Epithelial cell of proximal tubule (primary cell): ENCODE results near the gene SYNM. TPM values are rescaled to one million over a fixed set of nuclear protein-coding genes. Genes with fewer than 3 reads are reported as not detected.
"Not testable (repeated sequence)": the region's sequence is repeated elsewhere in the genome, so short reads cannot be mapped to it uniquely, and the experiment has no call there.

Experiments
- DNase-seq: peaks from one replicate; pipeline ENCODE4 v3.0.0-alpha.2; 2011; ENCODE audit warnings: low read depth
- H3K4me3 ChIP-seq: 2 replicates; pipeline ENCODE4 v1.5.1; 2011; ENCODE audit warnings: low read depth, mild to moderate bottlenecking, low read length
- CTCF ChIP-seq: conservative IDR thresholded peaks from 2 replicates; pipeline ENCODE4 v1.5.1; 2012; ENCODE audit warnings: low read depth, mild to moderate bottlenecking, low read length
- total RNA-seq: library from RNA; depleted of rRNA; stranded (reverse); fragments of >200 nt; gene quantifications from 2 replicates; pipeline ENCODE4 v1.2.3, GENCODE V29; 2015

SYNM gene
- total RNA-seq, 1 donor from 2014 or later: 2.1 TPM

- no peak overlapping the region for H3K4me3 ChIP-seq
- no peak for DNase-seq
- TF ChIP-seq CTCF: no peak
Observed at GRCh38 chr15:99062226-99062625, 42.7 kb upstream of the SYNM start.

- no peak overlapping the region for H3K4me3 ChIP-seq
- no peak for DNase-seq
- TF ChIP-seq CTCF: no peak
Observed at GRCh38 chr15:99068186-99068585, 36.7 kb upstream of the SYNM start.

- TF ChIP-seq CTCF: no peak
- H3K4me3 ChIP-seq: no peak overlapping the region
- DNase-seq: no peak
Observed at GRCh38 chr15:99070208-99070607, 34.7 kb upstream of the SYNM start.

GRCh38 chr15:99071091-99071680, 33.7 kb upstream of the SYNM start:
- TF ChIP-seq CTCF: no peak
- DNase-seq: no peak
- H3K4me3 ChIP-seq: no peak overlapping the region

- no peak for DNase-seq
- no peak for TF ChIP-seq CTCF
Observed at GRCh38 chr15:99073008-99073717, 31.7 kb upstream of the SYNM start.

GRCh38 chr15:99074446-99074845, 30.4 kb upstream of the SYNM start:
- TF ChIP-seq CTCF: no peak
- no peak for DNase-seq

More at GRCh38 chr15:99073008-99073717, 31.7 kb upstream of the SYNM start:
- H3K4me3 ChIP-seq: no peak overlapping the region

GRCh38 chr15:99075059-99075652, 29.7 kb upstream of the SYNM start:
- DNase-seq, H3K4me3 ChIP-seq: not testable (repeated sequence)

More at GRCh38 chr15:99074446-99074845, 30.4 kb upstream of the SYNM start:
- no peak overlapping the region for H3K4me3 ChIP-seq
